Mesodermal cell (in vitro differentiated cells): ENCODE results near the gene SSR2.
A peak's percentile ranks its signal among the peaks of the same experiment; 100 is the strongest.

Experiments used
- H3K27ac ChIP-seq: 2 replicates; pipeline ENCODE4 v1.7.0; 2013; ENCODE audit warnings: mild to moderate bottlenecking, low read depth, low read length, moderate library complexity; ENCODE audit not compliant: severe bottlenecking
- H3K36me3 ChIP-seq: 2 replicates; pipeline ENCODE4 v1.7.1; 2013; ENCODE audit warnings: mild to moderate bottlenecking, low read length, moderate library complexity; ENCODE audit not compliant: control insufficient read depth, insufficient read depth
- H3K4me1 ChIP-seq: one replicate; pipeline ENCODE4 v1.7.1; 2013; ENCODE audit warnings: mild to moderate bottlenecking, low read length; ENCODE audit not compliant: insufficient read depth, control insufficient read depth, poor library complexity, severe bottlenecking
- H3K4me3 ChIP-seq: 2 replicates; pipeline ENCODE4 v1.7.0; 2013; ENCODE audit warnings: low read length, control low read depth, mild to moderate bottlenecking; ENCODE audit not compliant: insufficient read depth, poor library complexity, severe bottlenecking; ENCODE audit errors: extremely low read depth
- H3K9me3 ChIP-seq: 2 replicates; pipeline ENCODE4 v1.7.1; 2013; ENCODE audit warnings: mild to moderate bottlenecking, low read length, moderate library complexity; ENCODE audit not compliant: control insufficient read depth
- WGBS, 2 experiments: methylation state at CpG; one replicate each; pipeline ENCODE4 v1.1.5; 2013; ENCODE audit warnings: missing lambda C conversion rate in 2 of 2; ENCODE audit not compliant: insufficient coverage in 2 of 2; 5-methylcytosine and 5-hydroxymethylcytosine counted together

SSR2 gene

GRCh38 chr1:155970531-155971167 lies 50.1 kb downstream of the SSR2 start:
- no peak overlapping the region for H3K4me3 ChIP-seq
- H3K36me3 ChIP-seq = peaks cover 66% of the 10 kb centered on the region
- 52 to 54% methylated on average over 11 of the region's 11 CpGs for WGBS, 2 experiments
- H3K4me1 ChIP-seq = peaks cover 64% of the 10 kb centered on the region
- no peaks in the 10 kb centered on the region for H3K9me3 ChIP-seq
- H3K27ac ChIP-seq = peak overlapping the region; percentile 79

GRCh38 chr1:155969377-155969791 lies 51.4 kb downstream of the SSR2 start:
- H3K36me3 ChIP-seq = peaks cover 77% of the 10 kb centered on the region
- 92 to 100% methylated on average over 4 to 7 of the region's 9 CpGs for WGBS, 2 experiments
- no peak overlapping the region for H3K4me3 ChIP-seq
- H3K27ac ChIP-seq = no peak overlapping the region
- H3K4me1 ChIP-seq = peaks cover 52% of the 10 kb centered on the region
- H3K9me3 ChIP-seq = no peaks in the 10 kb centered on the region

DNA sequence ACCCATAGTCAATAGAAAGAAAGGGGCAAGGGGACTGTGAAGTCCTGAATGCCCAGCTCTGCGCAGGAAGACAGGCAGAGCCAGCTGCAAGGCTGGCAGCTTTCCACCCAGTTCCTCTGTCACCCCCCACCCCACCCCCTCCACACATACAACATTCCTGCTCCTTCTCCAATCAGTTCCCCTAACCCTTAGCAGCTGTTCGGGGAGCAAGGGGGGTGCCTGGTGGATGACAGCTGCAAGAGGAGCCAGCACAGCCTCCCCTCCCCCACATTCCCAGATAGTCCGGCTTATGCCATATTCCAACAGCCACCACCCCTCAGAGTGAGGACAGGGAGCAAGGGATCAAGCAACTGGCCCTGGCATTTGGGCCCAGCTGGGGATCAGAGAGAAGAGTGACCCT lies 52.1 kb downstream of the SSR2 start:
- Histone ChIP-seq H3K36me3 (peaks cover 74% of the 10 kb centered on the region), H3K4me3 (no peak overlapping the region), H3K27ac (peak overlapping the region; percentile 57), H3K9me3 (no peaks in the 10 kb centered on the region), H3K4me1 (peaks cover 50% of the 10 kb centered on the region)
- WGBS, 2 experiments = 83% methylated on average over 2 of the region's 3 CpGs; no CpG with 5 or more reads in 1 of the 2 experiments

GRCh38 chr1:155968051-155968400 lies 52.7 kb downstream of the SSR2 start:
- H3K27ac ChIP-seq = peak overlapping the region; percentile 57

DNA sequence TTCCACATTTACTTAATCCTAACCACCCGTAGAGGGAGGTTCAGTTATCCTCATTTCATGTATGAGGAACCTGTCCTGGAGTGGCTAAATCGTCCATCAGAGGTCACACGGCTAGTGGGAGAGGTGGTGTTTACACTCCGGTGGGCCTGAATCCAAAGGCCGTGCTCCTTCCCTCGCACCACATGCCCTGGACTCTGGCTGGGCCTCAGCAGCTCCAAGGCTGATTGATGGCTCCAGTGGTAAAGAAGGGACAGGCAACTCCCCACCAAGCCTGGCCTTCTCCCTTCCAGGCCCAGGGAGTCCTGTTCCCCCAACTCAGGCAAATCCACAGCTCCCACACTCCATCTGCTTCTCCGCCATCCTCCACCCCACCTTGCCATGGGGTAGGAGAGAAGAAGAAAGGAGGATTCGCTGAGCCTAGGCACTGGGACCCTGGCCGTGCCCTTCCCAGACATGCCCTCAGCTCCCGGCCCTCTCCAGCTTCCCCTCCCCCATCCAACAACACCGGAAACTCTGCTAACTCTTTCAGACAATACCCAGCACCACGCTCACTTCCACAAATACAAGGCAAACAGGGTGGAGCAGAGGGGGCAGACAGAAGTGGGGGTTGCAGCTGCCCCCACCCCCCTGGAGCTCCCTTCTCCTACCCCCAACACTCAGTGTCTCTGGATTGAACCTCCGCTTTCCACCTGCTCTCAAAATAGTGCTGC lies 53.3 kb downstream of the SSR2 start:
- WGBS, 2 experiments = 65 to 86% methylated on average over 5 to 6 of the region's 13 CpGs
- H3K4me1 ChIP-seq = peaks cover 52% of the 10 kb centered on the region
- H3K36me3 ChIP-seq = peaks cover 76% of the 10 kb centered on the region
- peak overlapping the region; percentile 57 for H3K27ac ChIP-seq
- no peaks in the 10 kb centered on the region for H3K9me3 ChIP-seq
- H3K4me3 ChIP-seq = peak overlapping the region; percentile 2

More at GRCh38 chr1:155968051-155968400, 52.7 kb downstream of the SSR2 start:
- H3K4me1 ChIP-seq = peaks cover 50% of the 10 kb centered on the region
- H3K36me3 ChIP-seq = peaks cover 75% of the 10 kb centered on the region
- no peaks in the 10 kb centered on the region for H3K9me3 ChIP-seq
- 89 to 94% methylated on average over 3 of the region's 7 CpGs for WGBS, 2 experiments
- H3K4me3 ChIP-seq = peak overlapping the region; percentile 2

- no CpG with 5 or more reads among the region's 7 CpGs for WGBS, 2 experiments
- peaks cover 52% of the 10 kb centered on the region for H3K4me1 ChIP-seq
- peaks cover 79% of the 10 kb centered on the region for H3K36me3 ChIP-seq
- H3K9me3 ChIP-seq = no peaks in the 10 kb centered on the region
- no peak overlapping the region for H3K4me3 ChIP-seq
- H3K27ac ChIP-seq = no peak overlapping the region
Observed at GRCh38 chr1:155966750-155967149, 54.0 kb downstream of the SSR2 start.

DNA sequence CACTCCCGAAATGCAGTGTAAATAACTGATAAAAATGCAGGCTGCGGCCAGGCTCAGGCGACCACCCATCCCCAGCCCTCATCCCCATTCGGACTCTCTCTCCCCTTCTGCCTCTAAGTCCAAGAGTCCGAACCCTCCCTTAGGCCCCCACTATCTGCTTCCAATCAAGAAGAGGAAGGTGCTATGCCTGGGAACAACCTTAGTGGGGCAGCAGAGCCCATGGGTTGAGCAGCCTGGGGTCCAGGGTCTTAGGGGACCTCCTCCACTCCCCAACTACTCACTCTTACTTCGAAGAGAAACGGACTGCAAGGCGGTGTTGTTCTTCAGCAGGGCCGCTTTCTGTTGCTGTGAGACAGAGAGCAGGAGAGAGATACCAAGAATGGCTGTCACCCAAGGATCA lies 54.6 kb downstream of the SSR2 start:
- H3K4me1 ChIP-seq = peaks cover 55% of the 10 kb centered on the region
- no peak overlapping the region for H3K4me3 ChIP-seq
- no peaks in the 10 kb centered on the region for H3K9me3 ChIP-seq
- 89 to 98% methylated on average over 5 to 8 of the region's 9 CpGs for WGBS, 2 experiments
- peaks cover 85% of the 10 kb centered on the region for H3K36me3 ChIP-seq
- no peak overlapping the region for H3K27ac ChIP-seq

- Histone ChIP-seq H3K4me3 (no peak overlapping the region), H3K9me3 (no peaks in the 10 kb centered on the region), H3K4me1 (peaks cover 41% of the 10 kb centered on the region), H3K27ac (no peak overlapping the region), H3K36me3 (peaks cover 93% of the 10 kb centered on the region)
- 90 to 100% methylated on average over 4 to 6 of the region's 7 CpGs for WGBS, 2 experiments
Observed at GRCh38 chr1:155964193-155964592, 56.6 kb downstream of the SSR2 start.

DNA sequence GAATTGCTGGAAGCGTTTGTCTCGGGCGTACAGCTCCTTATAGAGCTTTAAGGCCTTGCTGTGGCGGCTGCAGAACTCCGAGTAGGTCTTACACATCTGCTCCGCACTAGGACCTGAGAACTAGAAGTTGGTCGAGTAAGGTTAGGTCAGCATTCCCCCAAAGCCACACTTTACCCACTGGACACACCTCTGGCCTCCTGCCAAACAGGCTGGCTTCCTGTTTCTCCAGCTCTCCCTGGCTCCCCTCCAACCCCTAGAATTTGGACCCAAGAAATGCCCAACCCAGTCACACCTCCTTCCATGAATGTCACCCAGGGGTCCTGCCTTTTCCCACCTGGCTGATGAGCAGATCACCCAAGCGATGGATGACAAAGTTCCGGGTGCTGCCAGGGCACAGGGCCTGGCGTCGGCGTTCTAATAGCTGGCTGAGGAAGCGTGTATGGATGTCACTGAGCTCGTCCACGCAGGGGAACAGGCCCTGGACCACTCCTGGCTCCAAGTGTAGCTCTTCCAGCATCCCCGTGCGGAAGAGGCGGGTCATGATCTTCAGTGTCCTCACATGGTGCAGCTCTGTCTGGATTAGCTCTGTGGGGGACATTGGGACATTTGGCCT lies 58.0 kb downstream of the SSR2 start:
- Histone ChIP-seq H3K4me3 (no peak overlapping the region), H3K4me1 (peaks cover 28% of the 10 kb centered on the region), H3K9me3 (no peaks in the 10 kb centered on the region), H3K27ac (no peak overlapping the region), H3K36me3 (peaks cover 94% of the 10 kb centered on the region)
- WGBS, 2 experiments = 95 to 99% methylated on average over 17 to 18 of the region's 18 CpGs

DNA sequence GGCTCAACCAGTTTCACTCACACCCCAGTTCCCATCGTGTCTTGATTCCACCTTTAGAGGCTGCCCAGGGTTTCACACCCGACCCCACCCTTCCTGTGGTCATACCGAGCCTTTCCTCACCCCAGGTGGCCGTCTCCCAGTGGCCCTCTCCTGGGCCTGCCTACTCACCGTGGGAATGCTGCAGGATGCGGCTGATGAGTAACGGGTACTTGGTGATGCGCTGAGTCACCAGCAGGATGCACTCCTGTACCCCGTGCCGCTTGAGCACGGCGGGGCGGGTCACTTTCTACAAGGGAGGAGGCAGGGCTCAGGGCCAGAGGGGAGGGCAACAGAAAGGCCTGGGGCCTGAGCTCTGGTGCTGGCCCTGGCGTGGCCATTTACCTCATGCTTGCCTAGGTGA lies 58.8 kb downstream of the SSR2 start:
- peaks cover 23% of the 10 kb centered on the region for H3K4me1 ChIP-seq
- WGBS, 2 experiments = 71 to 78% methylated on average over 10 to 13 of the region's 14 CpGs
- H3K4me3 ChIP-seq = no peak overlapping the region
- H3K9me3 ChIP-seq = no peaks in the 10 kb centered on the region
- H3K27ac ChIP-seq = peak overlapping the region; percentile 16
- peaks cover 94% of the 10 kb centered on the region for H3K36me3 ChIP-seq
